ENCODE data around the gene UPK1A. TPM values are rescaled to one million over a fixed set of nuclear protein-coding genes. Genes with fewer than 3 reads are reported as not detected.

UPK1A gene
- total RNA-seq, 1 experiment from 2014 or later: 1.6 TPM

GRCh38 chr19:35704218-35704617 is 37.9 kb downstream of the UPK1A start, which contains the start of gene ZBTB32:
TSS of gene ZBTB32 (plus strand) at chr19:35704558. CDS start at chr19:35714627, 10,069 bp downstream.
- ChIA-PET POLR2A (interaction anchor here (3.1 kb wide), 1 partner anchor 9 kb away, joined by 14 read pairs; no protein-coding TSS in a partner anchor), CTCF (interaction anchor here (1.2 to 2.8 kb wide), 3 partner anchors 10 to 146 kb away, joined by 4 to 16 read pairs (median 15); no protein-coding TSS in a partner anchor)
- no peak within 1 kb of the TSS for H3K4me3 Mint-ChIP-seq
- TF ChIP-seq ERG (CRISPR knock-in tag; IDR thresholded peaks at IDR 0.05) (no peak), ZNF219 (CRISPR knock-in tag; IDR thresholded peaks at IDR 0.05; ENCODE audit: borderline replicate concordance) (peak; percentile 93; the same call in 1 of the 2 replicates), SOX15 (CRISPR knock-in tag; IDR thresholded peaks at IDR 0.05) (no peak), HMGXB4 (CRISPR knock-in tag; IDR thresholded peaks at IDR 0.05) (peak; percentile 71; the same call in 1 of the 2 replicates), CBFB (CRISPR knock-in tag; IDR thresholded peaks at IDR 0.05; ENCODE audit: low read depth) (0 out of 2 replicates have a peak, but pooled peaks have one; percentile 62), ETV6 (CRISPR knock-in tag; IDR thresholded peaks at IDR 0.05) (peak; percentile 94), MAX (CRISPR knock-in tag; IDR thresholded peaks at IDR 0.05) (peak; percentile 99), ZNF396 (CRISPR knock-in tag; IDR thresholded peaks at IDR 0.05; ENCODE audit: borderline replicate concordance) (no peak), TEAD1 (CRISPR knock-in tag; IDR thresholded peaks at IDR 0.05) (peak; percentile 98), RORB (CRISPR knock-in tag; IDR thresholded peaks at IDR 0.05) (no peak), ZNF423 (CRISPR knock-in tag; IDR thresholded peaks at IDR 0.05) (no peak), ZNF512 (CRISPR knock-in tag; IDR thresholded peaks at IDR 0.05; ENCODE audit: borderline replicate concordance) (no peak), KAT7 (CRISPR knock-in tag; IDR thresholded peaks at IDR 0.05; ENCODE audit: borderline replicate concordance) (no peak), ESRRA (CRISPR knock-in tag; IDR thresholded peaks at IDR 0.05; ENCODE audit: borderline replicate concordance) (peak; percentile 89), NR2C2 (CRISPR knock-in tag; IDR thresholded peaks at IDR 0.05) (peak; percentile 83), ATF3 (CRISPR knock-in tag; conservative IDR thresholded peaks at IDR 0.05) (peak; percentile 83), ZNF232 (CRISPR knock-in tag; IDR thresholded peaks at IDR 0.05) (peak; percentile 88; the same call in 1 of the 2 replicates), TEAD4 (CRISPR knock-in tag; IDR thresholded peaks at IDR 0.05) (peak; percentile 97), E2F5 (CRISPR knock-in tag; IDR thresholded peaks at IDR 0.05) (peak; percentile 93), PREB (CRISPR knock-in tag; IDR thresholded peaks at IDR 0.05; ENCODE audit: borderline replicate concordance) (peak; percentile 29; the same call in 1 of the 2 replicates), FOXK1 (CRISPR knock-in tag; IDR thresholded peaks at IDR 0.05) (peak; percentile 94), TP53 (CRISPR knock-in tag; IDR thresholded peaks at IDR 0.05) (peak; percentile 89; the same call in 1 of the 2 replicates), AFF4 (CRISPR knock-in tag; IDR thresholded peaks at IDR 0.05; ENCODE audit: borderline replicate concordance) (0 out of 2 replicates have a peak, but pooled peaks have one; percentile 26), JUN (CRISPR knock-in tag; IDR thresholded peaks at IDR 0.05) (peak; percentile 97), ZNF671 (CRISPR knock-in tag; IDR thresholded peaks at IDR 0.05) (no peak), OVOL2 (CRISPR knock-in tag; IDR thresholded peaks at IDR 0.05; ENCODE audit: borderline replicate concordance) (no peak), MXD4 (CRISPR knock-in tag; IDR thresholded peaks at IDR 0.05; ENCODE audit: borderline replicate concordance) (no peak)

More at GRCh38 chr19:35704218-35704617, 37.9 kb downstream of the UPK1A start, which contains the start of gene ZBTB32:
- no peak within 1 kb of the TSS for H3K27ac Mint-ChIP-seq
- H3K36me3 Mint-ChIP-seq: no peaks in the 10 kb centered on the region
- H3K27me3 Mint-ChIP-seq (ENCODE audit: low read depth): peaks cover 46% of the 10 kb centered on the region
- ATAC-seq: peak; percentile 54
- peak; percentile 83 for DNase-seq (ENCODE audit: low spot score)
- no peaks in the 10 kb centered on the region; the same call in 1 of the 2 replicates for H3K4me1 Mint-ChIP-seq
- H3K9me3 Mint-ChIP-seq: peaks cover 5% of the 10 kb centered on the region
